Stimulated activated CD4-positive, alpha-beta T cell treated with anti-CD3 and anti-CD28 coated beads, TNF-alpha, amount 100 ng/mL, for 48 hours (primary cell): ENCODE results near the gene C6orf89.

Experiments used
- DNase-seq, 3 donors: peaks; one replicate each; pipeline ENCODE4 v3.0.0-alpha.2; 2020; ENCODE audit warnings: low read depth in 3 of 3

Gene C6orf89

GRCh38 chr6:36968266-36968977 lies 82.7 kb downstream of the C6orf89 start:
- DNase-seq = no peak

- no peak for DNase-seq
These were observed 83.5 kb downstream of the C6orf89 start for GRCh38 chr6:36969240-36969691.

- DNase-seq = no peak
These were observed 84.5 kb downstream of the C6orf89 start for GRCh38 chr6:36969988-36970891.

DNA sequence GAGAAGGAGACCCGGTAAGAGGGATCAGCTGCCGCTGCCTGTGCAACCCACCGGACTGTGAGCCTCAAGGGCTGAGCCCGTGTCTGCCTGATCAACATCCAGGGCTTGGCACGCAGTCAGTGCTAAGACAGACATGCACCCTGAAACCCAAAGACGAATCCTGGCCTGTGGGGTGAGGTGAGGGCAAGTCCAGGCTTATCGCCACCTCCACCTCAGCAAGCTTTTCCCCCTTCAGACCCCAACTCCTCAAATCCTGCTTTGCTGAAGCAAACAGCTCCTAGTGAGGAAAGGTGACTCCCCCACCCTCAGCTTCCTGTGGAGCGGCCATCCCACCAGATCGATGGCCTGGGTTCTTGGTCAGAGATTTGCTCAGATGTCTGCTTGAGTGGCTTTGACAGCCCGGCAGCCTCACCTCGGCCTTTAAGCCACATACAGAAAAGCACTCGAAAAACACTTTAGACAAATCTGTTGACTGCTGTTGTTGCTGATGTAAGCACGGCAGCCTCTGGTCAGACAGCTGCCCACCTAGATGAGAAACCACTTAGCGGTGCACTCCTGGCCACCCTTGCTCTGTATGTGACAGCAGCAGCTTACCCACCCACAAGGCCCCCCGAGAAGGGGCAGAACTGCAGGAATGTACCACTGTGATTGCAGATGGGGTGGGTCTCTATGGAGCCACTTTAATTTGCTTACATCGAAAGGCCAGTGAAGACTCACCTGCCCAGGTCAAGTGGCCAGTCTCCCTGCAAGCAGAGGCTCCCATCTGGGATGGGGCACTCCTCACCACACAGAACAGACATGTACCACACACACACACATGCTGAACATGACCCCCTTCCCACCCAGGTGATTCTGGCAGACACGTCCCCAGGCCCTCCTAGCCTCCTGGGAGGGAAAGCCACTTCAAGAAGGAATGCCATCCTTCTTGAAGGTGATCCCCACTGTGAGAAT lies 85.4 kb downstream of the C6orf89 start:
- DNase-seq = no peak

GRCh38 chr6:36971921-36972673 lies 86.3 kb downstream of the C6orf89 start:
- DNase-seq = no peak

DNA sequence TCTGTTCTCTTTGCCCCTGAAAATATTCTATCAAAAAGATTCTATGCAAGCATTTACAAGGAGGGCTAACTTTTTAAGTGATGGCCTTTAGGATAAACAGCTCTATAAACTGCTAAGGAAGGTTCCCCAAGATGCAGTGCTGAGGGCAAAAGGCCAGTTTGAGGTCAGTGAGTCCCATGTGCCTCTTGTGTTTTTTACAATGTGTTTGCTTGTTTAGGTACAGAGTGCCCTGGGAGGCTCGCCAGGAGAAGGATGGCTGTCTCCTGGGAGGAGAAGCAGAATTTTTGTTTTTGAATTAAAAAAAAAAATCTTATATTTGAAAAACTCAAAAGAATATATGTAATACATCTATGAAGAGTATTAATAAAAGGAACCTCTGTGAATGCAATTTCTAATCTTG lies 87.4 kb downstream of the C6orf89 start:
- DNase-seq = no peak

DNA sequence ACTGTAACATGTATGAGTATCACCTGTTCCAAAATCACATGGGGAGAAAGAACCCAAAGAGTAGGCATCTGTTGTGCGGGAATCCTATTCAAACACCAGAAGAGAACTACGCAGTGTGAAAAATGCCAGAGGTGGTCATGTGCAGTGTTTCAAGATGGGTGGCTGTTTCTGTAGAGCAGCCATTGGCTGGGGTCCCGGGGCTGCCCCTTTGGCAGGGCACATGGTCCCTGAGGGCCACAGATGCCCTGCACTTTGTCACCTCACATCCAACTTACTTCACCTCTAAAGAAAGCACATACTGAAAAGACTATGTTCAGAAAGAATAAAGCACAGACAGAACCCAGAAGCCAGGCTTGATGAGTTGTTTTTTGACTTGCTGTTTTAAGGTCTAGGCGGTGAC lies 87.9 kb downstream of the C6orf89 start:
- DNase-seq = no peak

GRCh38 chr6:36975231-36976006 lies 89.7 kb downstream of the C6orf89 start:
- no peak for DNase-seq

GRCh38 chr6:36976007-36976264 lies 90.2 kb downstream of the C6orf89 start:
- DNase-seq = no peak

- no peak for DNase-seq
These were observed 90.8 kb downstream of the C6orf89 start for GRCh38 chr6:36976509-36976908.

DNA sequence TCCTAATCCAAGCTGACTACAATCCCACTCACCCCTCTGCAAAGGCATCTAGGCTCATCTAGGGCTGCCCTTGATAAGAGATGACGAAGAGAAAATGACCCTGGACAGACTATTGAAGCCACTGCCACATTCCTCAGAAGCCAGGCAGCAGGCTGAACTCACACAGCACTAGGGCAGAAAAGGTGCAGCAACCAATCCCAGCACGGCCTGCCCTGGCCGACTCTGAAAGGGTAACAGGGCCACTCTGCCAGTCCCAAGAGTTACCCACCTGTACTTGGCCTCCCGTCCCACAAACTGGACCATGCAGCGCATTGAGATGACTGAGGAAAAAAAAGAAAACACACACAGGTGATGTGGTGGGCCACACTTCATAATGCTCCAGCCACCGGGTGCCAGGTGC lies 91.2 kb downstream of the C6orf89 start:
- DNase-seq = no peak

- no peak for DNase-seq
These were observed 91.8 kb downstream of the C6orf89 start for GRCh38 chr6:36977470-36977941.
